Body of pancreas (tissue), 4 donors: ENCODE measurements around the gene NXPE3. TPM values are rescaled to one million over a fixed set of nuclear protein-coding genes. Genes with fewer than 3 reads are reported as not detected.
A peak's percentile ranks its signal among the peaks of the same experiment; 100 is the strongest.

ENCODE experiments used
- ATAC-seq: fragments of 150-250 bp; one replicate; pipeline ENCODE4 v1.9.1; 2016
- DNase-seq, 4 donors: peaks; one replicate each; pipeline ENCODE4 v3.0.0-alpha.2; 2019
- H3K27ac ChIP-seq, 4 donors: fragments of 200-600 bp; sonication (generic); 1 replicate in 3 of 4; 2 replicates in 1 of 4; pipeline versions ENCODE4 v1.5.1 to v1.6.1; 2016 to 2019; ENCODE audit warnings: mild to moderate bottlenecking in 1 of 4, mixed read lengths in 1 of 4, moderate library complexity in 1 of 4
- H3K27me3 ChIP-seq, 2 donors: fragments of 200-600 bp; sonication (generic); one replicate each; pipeline ENCODE4 v1.6.0; 2016; ENCODE audit warnings: mild to moderate bottlenecking in 1 of 2
- H3K36me3 ChIP-seq, 2 donors: fragments of 200-600 bp; sonication (generic); replicated peaks in 1 of 2; 2 replicates each; pipeline ENCODE4 v1.5.1; 2016; ENCODE audit warnings: low read depth in 2 of 2; ENCODE audit not compliant: insufficient read depth in 1 of 2
- H3K4me1 ChIP-seq: fragments of 200-600 bp; sonication (generic); one replicate; pipeline ENCODE4 v1.6.0; 2016
- H3K4me3 ChIP-seq, 2 donors: fragments of 200-600 bp; sonication (generic); 1 replicate in 1 of 2; 2 replicates in 1 of 2; pipeline ENCODE4 v1.5.1; 2016 to 2019
- H3K9me3 ChIP-seq, 3 donors: fragments of 200-600 bp; sonication (generic); 1 replicate in 2 of 3; 2 replicates in 1 of 3; pipeline ENCODE4 v1.5.1; 2016
- POLR2A ChIP-seq, 3 donors: fragments of 450-650 bp; IDR thresholded peaks; one replicate each; pipeline ENCODE4 v1.6.1; 2016; ENCODE audit warnings: antibody characterized with exemption in 3 of 3, mild to moderate bottlenecking in 2 of 3
- WGBS, 2 donors: methylation state at CpG; one replicate each; pipeline ENCODE4 v1.1.5; 2017; 5-methylcytosine and 5-hydroxymethylcytosine counted together
- intact Hi-C: fragments of 100-400 bp; cut with DNase I; formaldehyde crosslinking; loops from one replicate; pipeline ENCODE4 v1.15.1; 2023
- total RNA-seq, 2 donors: library from RNA; depleted of rRNA; stranded (reverse); fragments of >200 nt; gene quantifications; one replicate each; pipeline ENCODE4 v1.1.0, GENCODE V29; 2016
- TF ChIP-seq, protein P1 (sequence below), 7 experiments: fragments of 450-650 bp in 4 of 7; fragments of 200-600 bp in 3 of 7; sonication (generic) in 3 of 7; IDR thresholded peaks; one replicate each; pipeline ENCODE4 v1.5.1; 2016 to 2019; ENCODE audit warnings: antibody characterized with exemption in 7 of 7

NXPE3 gene
- total RNA-seq, 2 donors from 2014 or later, result 3.1 to 4.6 TPM

DNA sequence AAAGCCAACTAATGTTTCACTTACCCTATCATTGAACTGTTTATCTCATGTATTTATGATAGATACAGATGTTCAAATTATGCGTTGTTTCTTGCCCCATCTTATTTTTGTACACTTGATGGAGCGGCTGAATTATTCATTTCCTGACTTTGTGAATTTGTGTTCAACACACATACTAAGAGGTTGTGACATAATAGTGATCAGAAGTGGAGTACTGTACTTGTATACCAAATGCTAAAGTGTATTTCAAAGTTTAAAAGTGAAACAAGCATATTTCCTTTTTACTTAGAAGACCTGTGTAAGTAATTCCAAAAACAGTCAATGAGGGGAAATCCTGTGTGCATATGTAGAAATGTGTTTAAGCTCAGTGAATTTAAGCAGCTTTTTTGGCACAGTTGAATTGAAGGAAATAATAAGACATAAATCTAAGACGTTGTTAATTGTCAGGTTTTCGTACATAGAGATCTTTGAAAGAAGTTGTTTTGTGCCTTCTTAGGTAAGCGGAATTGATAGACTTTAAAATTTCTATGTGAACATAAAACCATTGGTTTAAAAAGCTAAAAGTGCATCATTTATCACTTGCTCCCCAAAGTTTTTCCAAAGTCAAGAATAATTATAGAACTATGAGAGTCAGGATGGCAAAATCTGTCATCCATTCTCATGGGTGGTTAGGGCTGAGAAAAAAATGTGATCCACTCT lies 72.2 kb downstream of the NXPE3 start:
- Histone ChIP-seq H3K4me3 (peak overlapping the region; percentile 64 to 95), H3K36me3 (peaks cover 9 to 27% of the 10 kb centered on the region in 2 donors), H3K27me3 (no peaks in the 10 kb centered on the region), H3K27ac (peak overlapping the region; percentile 97 to 100 (median 99)), H3K4me1 (peaks cover 67% of the 10 kb centered on the region), H3K9me3 (no peaks in the 10 kb centered on the region)
- ATAC-seq (no peak), DNase-seq (no peak)
- TF ChIP-seq, protein P1, sequence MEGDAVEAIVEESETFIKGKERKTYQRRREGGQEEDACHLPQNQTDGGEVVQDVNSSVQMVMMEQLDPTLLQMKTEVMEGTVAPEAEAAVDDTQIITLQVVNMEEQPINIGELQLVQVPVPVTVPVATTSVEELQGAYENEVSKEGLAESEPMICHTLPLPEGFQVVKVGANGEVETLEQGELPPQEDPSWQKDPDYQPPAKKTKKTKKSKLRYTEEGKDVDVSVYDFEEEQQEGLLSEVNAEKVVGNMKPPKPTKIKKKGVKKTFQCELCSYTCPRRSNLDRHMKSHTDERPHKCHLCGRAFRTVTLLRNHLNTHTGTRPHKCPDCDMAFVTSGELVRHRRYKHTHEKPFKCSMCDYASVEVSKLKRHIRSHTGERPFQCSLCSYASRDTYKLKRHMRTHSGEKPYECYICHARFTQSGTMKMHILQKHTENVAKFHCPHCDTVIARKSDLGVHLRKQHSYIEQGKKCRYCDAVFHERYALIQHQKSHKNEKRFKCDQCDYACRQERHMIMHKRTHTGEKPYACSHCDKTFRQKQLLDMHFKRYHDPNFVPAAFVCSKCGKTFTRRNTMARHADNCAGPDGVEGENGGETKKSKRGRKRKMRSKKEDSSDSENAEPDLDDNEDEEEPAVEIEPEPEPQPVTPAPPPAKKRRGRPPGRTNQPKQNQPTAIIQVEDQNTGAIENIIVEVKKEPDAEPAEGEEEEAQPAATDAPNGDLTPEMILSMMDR (IDR thresholded peaks at IDR 0.05), result no peak
- TF ChIP-seq POLR2A (IDR thresholded peaks at IDR 0.05), result no peak
- intact Hi-C loops, result no loop called here
- 12 to 17% methylated on average over 5 of the region's 5 CpGs for WGBS, 2 donors

DNA sequence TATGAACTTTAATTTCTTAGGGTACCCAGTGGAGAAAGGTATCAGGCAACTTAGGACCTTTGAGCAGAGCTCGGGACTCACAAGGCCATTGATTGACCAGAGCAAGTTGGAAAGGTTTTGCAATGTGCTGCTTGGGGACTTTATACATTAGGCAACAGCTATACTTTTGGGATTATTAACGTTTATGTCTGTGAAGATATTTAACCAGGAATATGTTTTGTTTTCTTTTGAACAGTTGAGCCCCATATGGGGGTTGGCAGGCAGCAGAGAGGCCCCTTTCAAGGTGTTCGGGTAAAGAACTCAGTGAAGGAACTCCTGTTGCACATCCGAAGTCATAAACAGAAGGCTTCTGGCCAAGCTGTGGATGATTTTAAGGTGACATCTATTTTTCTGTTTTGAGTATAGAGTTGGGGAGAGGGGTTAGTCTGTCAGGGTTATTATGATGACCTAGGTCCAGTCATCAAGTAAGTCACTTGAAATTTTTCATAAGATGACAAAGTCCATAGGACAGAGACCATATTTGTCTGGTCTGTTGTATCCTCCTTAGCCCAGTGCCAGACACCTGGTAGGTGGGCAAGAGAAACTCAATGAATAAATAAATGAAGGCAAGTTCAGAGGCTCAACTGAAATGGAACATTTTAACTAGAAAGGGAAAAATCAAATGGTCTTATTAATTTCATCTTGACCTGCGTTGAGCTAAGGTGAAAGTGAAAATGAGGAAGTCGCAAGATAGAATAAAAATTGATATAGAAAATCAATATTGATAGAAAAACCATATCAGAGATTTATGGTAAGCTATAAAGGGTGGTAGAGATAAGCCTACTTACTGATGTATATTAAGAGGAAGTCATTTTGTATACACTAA lies 73.1 kb downstream of the NXPE3 start:
- 29 to 34% methylated on average over 6 of the region's 6 CpGs for WGBS, 2 donors
- Histone ChIP-seq H3K27me3 (no peaks in the 10 kb centered on the region), H3K27ac (peak overlapping the region; percentile 27 to 100 (median 98)), H3K36me3 (peaks cover 15 to 34% of the 10 kb centered on the region in 2 donors), H3K9me3 (no peaks in the 10 kb centered on the region), H3K4me3 (peak overlapping the region in 1 of 2 donors; percentile 64), H3K4me1 (peaks cover 70% of the 10 kb centered on the region)
- ATAC-seq, result no peak
- TF ChIP-seq, protein P1 (IDR thresholded peaks at IDR 0.05), result no peak
- peak in 1 of 3 donors; percentile 33 for TF ChIP-seq POLR2A (IDR thresholded peaks at IDR 0.05)
- intact Hi-C loops, result no loop called here
- DNase-seq, result no peak

- Histone ChIP-seq H3K27ac (peak overlapping the region in 3 of 4 donors; percentile 34 to 99 (median 76)), H3K9me3 (no peaks in the 10 kb centered on the region), H3K4me3 (no peak overlapping the region), H3K4me1 (peaks cover 69% of the 10 kb centered on the region), H3K27me3 (no peaks in the 10 kb centered on the region), H3K36me3 (peaks cover 24 to 41% of the 10 kb centered on the region in 2 donors)
- TF ChIP-seq, protein P1 (IDR thresholded peaks at IDR 0.05), result no peak
- TF ChIP-seq POLR2A (IDR thresholded peaks at IDR 0.05), result peak in 1 of 3 donors; percentile 38
- DNase-seq (no peak), ATAC-seq (no peak)
- 80 to 89% methylated on average over 8 of the region's 8 CpGs for WGBS, 2 donors
- intact Hi-C loops, result no loop called here
Measured at GRCh38 chr3:101852983-101853840, 74.2 kb downstream of the NXPE3 start.

DNA sequence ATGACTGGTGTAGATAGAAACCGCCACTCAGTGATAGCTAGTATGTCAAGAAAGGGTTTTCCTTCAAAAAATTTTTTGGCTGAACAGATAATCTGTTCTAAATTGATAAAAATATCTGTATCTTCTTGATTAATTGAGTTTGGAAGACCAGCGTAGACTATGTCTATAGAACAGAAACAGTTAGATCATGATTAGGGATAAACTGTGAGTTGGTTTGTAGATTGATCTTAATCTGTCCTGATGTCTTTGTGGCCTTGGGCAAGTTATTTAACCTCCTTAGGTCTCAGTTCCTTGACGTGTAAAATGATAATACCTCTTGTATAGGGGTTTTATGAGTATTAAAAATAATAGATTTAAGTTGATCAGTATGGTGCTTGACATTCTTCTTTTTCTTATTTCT lies 75.0 kb downstream of the NXPE3 start:
- H3K27ac ChIP-seq, result peak overlapping the region in 3 of 4 donors; percentile 29 to 99 (median 76)
- H3K4me1 ChIP-seq, result peaks cover 68% of the 10 kb centered on the region
- DNase-seq (no peak), ATAC-seq (no peak)
- peaks cover 24 to 44% of the 10 kb centered on the region in 2 donors for H3K36me3 ChIP-seq
- no peaks in the 10 kb centered on the region for H3K27me3 ChIP-seq
- no peak for TF ChIP-seq POLR2A (IDR thresholded peaks at IDR 0.05)
- TF ChIP-seq, protein P1 (IDR thresholded peaks at IDR 0.05), result no peak
- no peak overlapping the region for H3K4me3 ChIP-seq
- intact Hi-C loops, result no loop called here
- 59 to 66% methylated on average over 3 of the region's 3 CpGs for WGBS, 2 donors
- no peaks in the 10 kb centered on the region for H3K9me3 ChIP-seq
